H1 (cell line): Measurements from ENCODE around the gene CIB4. TPM values are rescaled to one million over a fixed set of nuclear protein-coding genes. Genes with fewer than 3 reads are reported as not detected.

Experiments
- HDAC2 ChIP-seq, 2 experiments: fragments of 300-600 bp in 1 of 2; sonication (generic) in 1 of 2; IDR thresholded peaks; 2 replicates each; pipeline ENCODE4 v1.6.1; 2011 to 2012; ENCODE audit warnings: low read depth in 2 of 2, low read length in 2 of 2, mild to moderate bottlenecking in 2 of 2, moderate library complexity in 2 of 2, borderline replicate concordance in 1 of 2, inconsistent platforms in 1 of 2
- KDM1A ChIP-seq: fragments of 200-600, 300-600 bp; sonication (generic); IDR thresholded peaks from 2 replicates; pipeline ENCODE4 v1.7.1; 2016; ENCODE audit warnings: mild to moderate bottlenecking, low read length, borderline replicate concordance
- SP2 ChIP-seq: IDR thresholded peaks from 2 replicates; pipeline ENCODE4 v1.6.1; 2012; ENCODE audit warnings: mild to moderate bottlenecking, low read length, inconsistent platforms
- polyA plus RNA-seq, 7 experiments: library from polyadenylated mRNA; depleted of rRNA in 3 of 7; stranded (reverse) in 5 of 7; unstranded in 2 of 7; fragments of >200 nt in 5 of 7; fragments of 200-250 nt in 2 of 7; gene quantifications; 1 replicate in 5 of 7; 2 replicates in 1 of 7; 4 replicates in 1 of 7; pipeline versions ENCODE4 v1.2.1 to v1.2.3, GENCODE V29; 2011 to 2013; ENCODE audit warnings: missing spikeins in 2 of 7, mixed read lengths in 2 of 7
- total RNA-seq: library from RNA; stranded (reverse); fragmentation: NEBNext Ultra II Directional; extraction: Animal tissue kit (Norgen Biotek cat#: 25700); gene quantifications from 2 replicates; pipeline ENCODE4 v1.2.1, GENCODE V29; 2021

Gene CIB4
- total and polyA plus RNA-seq, 2 of the 8 experiments (the other 6 are each of a cell fraction or from before 2014, with no cell fraction given) = not detected

DNA sequence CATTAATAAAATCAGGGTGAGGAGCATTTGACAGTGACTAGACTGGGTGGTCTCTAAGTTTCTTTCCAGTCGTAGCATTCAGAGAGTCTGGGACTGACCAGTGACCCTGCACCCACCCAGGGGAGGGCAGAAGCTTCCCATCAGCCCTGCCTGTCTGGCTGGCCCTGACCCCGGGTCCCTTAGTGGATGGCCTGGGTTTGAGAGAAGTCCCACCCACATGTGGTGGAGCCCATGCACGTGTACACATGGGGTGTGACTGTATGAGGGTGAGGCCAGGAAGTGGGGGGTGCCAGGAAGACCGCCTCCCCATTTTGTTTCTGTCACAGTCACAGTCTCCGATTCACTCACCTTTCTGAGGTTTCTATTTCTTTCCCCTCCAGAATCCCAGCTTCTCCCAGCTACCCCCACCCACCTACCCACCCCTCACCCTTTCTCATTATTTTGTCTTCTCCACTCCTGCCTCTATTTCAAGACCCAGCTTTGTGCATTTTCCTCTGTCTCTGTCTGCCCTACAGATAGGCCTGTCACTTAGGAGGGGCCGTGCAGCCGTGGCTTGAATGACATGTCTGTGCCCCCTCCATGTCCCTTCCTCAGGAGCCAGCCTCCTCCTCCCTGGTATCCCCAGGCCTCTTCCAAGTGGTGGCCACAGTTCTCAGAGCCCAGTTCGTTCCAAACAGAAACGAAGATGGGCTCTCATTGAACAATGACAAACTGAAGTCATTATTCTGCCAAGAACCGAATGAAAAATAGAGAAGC lies 13.6 kb downstream of the CIB4 start (continued):
- TF ChIP-seq SP2 (no peak), HDAC2 (IDR thresholded peaks at IDR 0.05; ENCODE audit: borderline replicate concordance in 1 of 2, low read depth in 2 of 2, low read length in 2 of 2) (no peak), KDM1A (no peak)
